NK-92 (cell line): ENCODE results near the gene NPAS2.

ENCODE experiments used
- DNase-seq: peaks from one replicate; lab custom pipeline; 2025; ENCODE audit not compliant: unreplicated experiment; lab: John Stamatoyannopoulos, UW

The NPAS2 gene

GRCh38 chr2:100853909-100854810 is 34.2 kb downstream of the NPAS2 start:
- no peak for DNase-seq

DNA sequence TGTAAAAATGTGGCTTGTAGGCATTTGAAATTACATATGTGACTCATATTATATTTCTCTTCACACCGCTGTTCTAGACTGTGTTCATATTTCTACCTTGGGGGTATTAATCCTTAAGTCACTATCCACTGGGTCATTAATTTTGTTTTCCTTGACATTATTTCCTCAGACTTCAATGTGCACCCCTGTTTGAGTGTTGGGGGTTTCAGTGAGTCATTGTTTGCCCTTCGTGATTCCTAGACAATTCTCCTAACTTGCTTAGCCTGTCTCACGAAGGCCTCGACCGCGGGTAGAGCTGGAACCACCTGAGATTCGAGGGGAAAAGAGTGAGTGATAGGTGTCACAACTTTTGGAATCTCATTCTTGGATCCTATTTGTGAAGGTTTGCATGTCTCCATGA is 35.1 kb downstream of the NPAS2 start:
- DNase-seq: no peak

GRCh38 chr2:100855606-100856005 is 35.7 kb downstream of the NPAS2 start:
- DNase-seq: no peak

- no peak for DNase-seq
Observed at GRCh38 chr2:100856732-100857131, 36.8 kb downstream of the NPAS2 start.

- DNase-seq: no peak
Observed at GRCh38 chr2:100857341-100857740, 37.4 kb downstream of the NPAS2 start.

DNA sequence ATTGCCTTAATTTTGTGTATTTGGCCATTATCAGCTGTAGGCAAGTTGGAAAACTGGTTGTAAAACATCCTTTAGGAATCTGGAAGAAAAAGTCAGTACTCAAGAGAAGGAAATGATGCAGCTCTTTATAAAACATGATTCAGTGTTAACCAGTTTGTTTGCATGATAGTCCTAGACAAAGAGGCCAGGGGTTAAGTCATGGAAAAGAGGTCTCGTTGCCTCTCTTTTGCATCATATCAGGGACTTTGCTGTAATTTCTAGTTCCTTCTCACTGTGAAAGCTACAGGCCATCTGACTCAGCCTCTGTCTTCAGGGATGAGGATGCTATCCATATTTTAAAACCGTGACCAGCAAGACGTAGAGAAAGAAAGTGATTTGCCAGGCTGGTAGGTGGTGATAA is 38.0 kb downstream of the NPAS2 start:
- DNase-seq: no peak

DNA sequence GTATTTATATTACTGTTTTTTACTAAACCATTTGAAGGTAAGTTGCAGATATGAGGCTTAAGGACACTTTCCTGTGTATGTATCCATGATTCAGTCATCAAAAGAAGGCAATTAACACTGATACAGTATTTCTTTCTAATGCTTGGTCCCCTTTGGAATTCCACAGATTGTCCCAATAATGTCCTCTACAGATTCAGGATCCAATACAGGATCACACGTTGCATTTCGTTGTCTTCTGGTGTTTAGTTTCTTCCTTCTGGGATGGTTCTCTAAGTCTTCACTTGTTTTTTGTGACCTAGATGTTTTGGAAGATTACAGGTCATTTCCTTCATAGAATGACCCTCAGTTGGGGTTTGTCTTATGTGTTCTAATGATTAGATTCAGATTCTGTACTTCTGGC is 40.0 kb downstream of the NPAS2 start:
- DNase-seq: no peak

GRCh38 chr2:100861340-100861739 is 41.4 kb downstream of the NPAS2 start:
- DNase-seq: no peak

DNA sequence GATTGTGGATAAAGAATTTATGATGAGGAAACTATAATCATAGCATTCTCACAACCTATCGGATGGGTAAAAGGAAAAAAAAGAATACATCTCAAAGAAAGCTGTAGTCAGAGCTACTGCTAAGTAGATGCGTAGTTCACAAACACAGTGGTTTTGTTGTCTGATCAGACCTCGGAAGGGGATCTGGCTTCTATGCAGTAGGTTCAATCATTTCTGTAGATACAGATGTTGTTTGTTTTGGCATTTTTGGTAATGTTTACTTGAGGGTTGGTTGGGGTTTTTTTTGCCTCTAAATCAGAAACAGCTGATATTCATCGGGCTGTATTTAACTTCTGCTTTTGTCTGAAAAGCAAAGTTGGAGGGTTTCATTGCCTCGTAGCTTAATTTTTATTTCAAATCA is 42.1 kb downstream of the NPAS2 start:
- DNase-seq: no peak

DNA sequence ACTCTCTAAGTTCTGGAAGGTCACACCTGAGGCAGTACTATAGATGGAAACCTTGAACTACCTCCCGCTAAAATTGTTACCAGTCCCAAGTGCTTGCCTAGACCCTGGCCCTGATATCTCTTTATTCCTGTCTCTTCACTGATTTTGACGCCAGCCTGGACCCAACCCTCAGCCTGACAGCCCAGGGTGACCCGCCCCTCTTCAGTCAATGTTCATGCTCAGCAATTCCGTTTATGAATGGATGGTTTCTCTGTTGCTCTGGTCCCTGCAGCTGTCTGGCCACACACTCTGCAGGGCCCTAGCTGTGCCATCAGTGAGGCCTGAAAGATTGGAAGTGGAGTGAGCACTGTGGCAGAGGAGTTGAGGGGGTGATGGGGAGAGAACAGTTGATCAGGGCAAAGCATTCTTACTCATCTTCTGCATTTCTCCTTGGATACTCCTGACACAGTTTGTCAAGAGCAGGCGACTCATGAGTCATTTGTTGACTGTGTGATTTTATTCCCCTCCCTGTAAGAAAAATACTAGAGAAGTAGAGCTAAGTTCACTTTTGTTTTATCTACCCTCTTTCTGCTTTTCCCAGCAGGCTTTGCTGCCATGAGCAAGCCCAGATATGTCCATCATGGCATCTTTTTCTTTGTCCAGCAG is 46.0 kb downstream of the NPAS2 start:
- no peak for DNase-seq

GRCh38 chr2:100868083-100868482 is 48.1 kb downstream of the NPAS2 start:
- DNase-seq: no peak

DNA sequence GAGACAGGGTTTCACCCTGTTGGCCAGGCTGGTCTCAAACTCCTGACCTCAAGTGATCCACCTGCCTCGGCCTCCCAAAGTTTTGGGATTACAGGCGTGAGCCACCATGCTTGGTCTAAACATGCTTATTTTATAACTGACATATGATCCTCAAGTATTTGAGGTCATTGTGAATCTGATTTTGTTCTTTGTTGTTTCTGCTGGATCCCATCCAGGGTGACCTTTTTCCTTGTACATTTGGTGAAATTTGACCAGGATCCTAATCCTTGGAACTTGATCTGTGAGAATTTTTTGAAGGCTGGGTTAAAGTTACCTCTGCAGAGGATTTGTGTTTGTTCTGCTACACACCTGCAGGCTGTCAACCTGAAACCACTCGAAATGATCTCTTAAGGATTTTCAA is 49.2 kb downstream of the NPAS2 start:
- no peak for DNase-seq

- DNase-seq: no peak
Observed at GRCh38 chr2:100870652-100871531, 51.0 kb downstream of the NPAS2 start.

DNA sequence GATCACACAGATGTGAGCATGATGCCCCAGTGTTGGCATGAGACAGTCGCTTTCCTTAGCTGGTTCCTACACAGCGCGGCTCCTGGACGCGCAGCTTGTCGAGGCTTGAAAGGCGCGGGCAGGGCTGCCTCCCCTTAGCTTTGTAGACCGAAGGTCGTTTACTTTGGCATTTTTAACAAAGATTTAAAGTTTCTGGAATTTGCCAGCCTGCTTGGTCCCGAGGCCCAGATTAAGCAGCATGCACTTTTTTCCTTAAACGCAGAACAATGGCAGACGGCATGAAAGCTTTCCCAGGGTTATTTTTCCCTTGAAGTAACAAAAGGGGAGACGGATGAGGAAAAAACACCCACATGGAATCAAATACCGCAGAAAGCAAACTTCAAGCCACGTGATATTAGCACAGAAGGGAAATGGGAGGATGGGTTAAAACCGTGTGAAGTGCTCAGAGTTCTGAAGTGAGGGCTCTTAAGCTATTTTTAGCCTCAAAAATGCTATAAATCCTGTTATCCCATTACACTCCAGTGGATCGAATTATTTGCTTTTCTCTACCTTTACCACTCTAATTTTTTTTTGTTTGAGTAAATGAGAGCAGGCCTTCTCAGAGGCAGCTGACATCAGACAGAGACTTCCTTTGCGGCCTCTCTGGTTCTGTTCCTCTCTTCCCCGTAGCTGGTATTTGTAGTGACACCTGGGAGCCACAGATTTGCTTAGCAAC is 55.7 kb downstream of the NPAS2 start:
- DNase-seq: no peak

GRCh38 chr2:100876231-100876860 is 56.4 kb downstream of the NPAS2 start:
- DNase-seq: no peak

GRCh38 chr2:100877555-100877954 is 57.6 kb downstream of the NPAS2 start:
- no peak for DNase-seq

GRCh38 chr2:100878000-100878791 is 58.3 kb downstream of the NPAS2 start:
- no peak for DNase-seq

DNA sequence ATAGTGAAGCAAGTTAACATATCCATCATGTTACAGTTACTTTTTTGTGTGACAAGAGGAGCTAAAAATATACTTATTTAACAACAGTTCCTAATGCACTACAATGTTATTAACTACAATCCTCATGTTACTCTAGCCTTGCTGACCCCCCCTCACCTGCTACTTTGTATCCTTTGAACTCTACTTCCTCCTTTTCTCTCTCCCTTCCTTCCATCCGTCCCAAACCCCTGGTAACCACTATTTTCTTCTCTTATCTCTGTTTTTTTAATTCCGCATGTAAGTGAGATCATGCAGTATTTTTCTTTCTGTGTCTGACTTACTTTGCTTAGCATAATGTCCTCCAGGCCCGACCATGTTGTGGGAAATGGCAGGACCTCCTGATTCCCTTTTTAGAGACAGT is 59.4 kb downstream of the NPAS2 start:
- DNase-seq: no peak

GRCh38 chr2:100880036-100880435 is 60.1 kb downstream of the NPAS2 start:
- no peak for DNase-seq

DNA sequence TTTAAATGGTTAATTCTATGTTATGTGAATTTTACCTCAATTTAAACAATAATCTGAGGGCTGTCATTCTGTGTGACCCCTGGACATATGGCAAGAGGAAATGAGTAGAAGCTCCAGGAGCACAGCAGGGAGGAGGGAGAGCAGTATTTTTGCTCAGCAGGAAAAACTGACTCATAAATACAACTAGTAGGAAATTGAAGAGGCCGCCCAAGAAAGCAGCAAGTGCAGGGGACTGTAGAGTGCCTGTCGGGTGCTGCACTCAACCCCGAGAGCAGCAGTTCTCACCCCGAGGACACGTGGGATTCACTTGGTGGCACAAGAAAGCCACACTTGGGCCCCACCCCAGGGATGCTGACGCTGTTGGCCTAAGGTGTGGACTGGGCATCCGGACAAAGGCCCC is 60.8 kb downstream of the NPAS2 start:
- DNase-seq: no peak
